Peyer's patch (tissue), 4 donors: ENCODE results near the gene FAM20A. TPM values are rescaled to one million over a fixed set of nuclear protein-coding genes. Genes with fewer than 3 reads are reported as not detected.

Experiments used
- DNase-seq, 3 donors: peaks; one replicate each; pipeline ENCODE4 v3.0.0-alpha.2; 2017 to 2019
- H3K27ac ChIP-seq, 4 donors: fragments of 200-600 bp; sonication (generic); one replicate each; pipeline ENCODE4 v1.5.1; 2016 to 2019
- H3K27me3 ChIP-seq, 2 donors: fragments of 200-600 bp; sonication (generic); one replicate each; pipeline ENCODE4 v1.5.1; 2019
- H3K36me3 ChIP-seq, 3 donors: fragments of 200-600 bp; sonication (generic); one replicate each; pipeline ENCODE4 v1.5.1; 2016 to 2019
- H3K4me1 ChIP-seq, 4 donors: fragments of 200-600 bp; sonication (generic); one replicate each; pipeline ENCODE4 v1.5.1; 2016 to 2019
- H3K4me3 ChIP-seq, 4 donors: fragments of 200-600 bp; sonication (generic); 1 replicate in 3 of 4; 2 replicates in 1 of 4; pipeline ENCODE4 v1.5.1; 2016 to 2019; ENCODE audit warnings: mild to moderate bottlenecking in 1 of 4
- H3K9me3 ChIP-seq, 4 donors: fragments of 200-600 bp; sonication (generic); one replicate each; pipeline ENCODE4 v1.5.1; 2016 to 2019; ENCODE audit warnings: mild to moderate bottlenecking in 1 of 4
- POLR2A ChIP-seq, 2 donors: fragments of 450-650 bp; IDR thresholded peaks; one replicate each; pipeline ENCODE4 v1.5.1; 2017; ENCODE audit warnings: antibody characterized with exemption in 2 of 2, mild to moderate bottlenecking in 2 of 2, moderate library complexity in 2 of 2
- total RNA-seq, 4 donors: library from RNA; depleted of rRNA; stranded (reverse); fragments of >200 nt; gene quantifications; one replicate each; pipeline ENCODE4 v1.1.0, GENCODE V29; 2016
- TF ChIP-seq, protein P1 (sequence below), 6 experiments: fragments of 450-650 bp in 4 of 6; fragments of 200-600 bp in 2 of 6; sonication (generic) in 1 of 6; IDR thresholded peaks; one replicate each; pipeline ENCODE4 v1.5.1; 2017 to 2019; ENCODE audit warnings: antibody characterized with exemption in 6 of 6, mild to moderate bottlenecking in 3 of 6, moderate library complexity in 1 of 6

Gene FAM20A
- total RNA-seq, 4 donors from 2014 or later: 2.4 to 3.5 (median 2.5) TPM; not detected in 1

DNA sequence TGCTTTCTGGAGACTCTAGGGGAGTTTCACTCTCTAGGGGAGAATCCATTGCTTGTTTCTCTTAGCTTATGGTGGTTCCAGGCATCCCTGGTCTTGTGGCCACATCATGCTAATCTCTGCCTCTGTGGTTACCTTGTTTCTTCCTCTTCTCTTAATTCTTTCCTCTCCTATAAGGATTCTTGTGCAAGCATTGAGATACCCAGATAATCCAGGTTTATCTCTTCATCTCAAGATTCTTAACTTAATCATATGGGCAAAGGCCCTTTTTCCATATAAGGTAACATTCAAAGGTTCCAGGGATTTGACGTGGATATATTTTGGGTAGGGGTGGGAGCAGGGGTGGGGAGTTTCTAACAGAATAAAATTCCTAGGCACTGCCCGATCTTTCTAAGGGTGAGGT lies 32.6 kb downstream of the FAM20A start:
- Histone ChIP-seq H3K27me3 (no peaks in the 10 kb centered on the region), H3K27ac (no peak overlapping the region), H3K36me3 (no peaks in the 10 kb centered on the region), H3K4me1 (no peaks in the 10 kb centered on the region), H3K4me3 (no peak overlapping the region), H3K9me3 (no peaks in the 10 kb centered on the region)
- DNase-seq: no peak
- TF ChIP-seq, protein P1, sequence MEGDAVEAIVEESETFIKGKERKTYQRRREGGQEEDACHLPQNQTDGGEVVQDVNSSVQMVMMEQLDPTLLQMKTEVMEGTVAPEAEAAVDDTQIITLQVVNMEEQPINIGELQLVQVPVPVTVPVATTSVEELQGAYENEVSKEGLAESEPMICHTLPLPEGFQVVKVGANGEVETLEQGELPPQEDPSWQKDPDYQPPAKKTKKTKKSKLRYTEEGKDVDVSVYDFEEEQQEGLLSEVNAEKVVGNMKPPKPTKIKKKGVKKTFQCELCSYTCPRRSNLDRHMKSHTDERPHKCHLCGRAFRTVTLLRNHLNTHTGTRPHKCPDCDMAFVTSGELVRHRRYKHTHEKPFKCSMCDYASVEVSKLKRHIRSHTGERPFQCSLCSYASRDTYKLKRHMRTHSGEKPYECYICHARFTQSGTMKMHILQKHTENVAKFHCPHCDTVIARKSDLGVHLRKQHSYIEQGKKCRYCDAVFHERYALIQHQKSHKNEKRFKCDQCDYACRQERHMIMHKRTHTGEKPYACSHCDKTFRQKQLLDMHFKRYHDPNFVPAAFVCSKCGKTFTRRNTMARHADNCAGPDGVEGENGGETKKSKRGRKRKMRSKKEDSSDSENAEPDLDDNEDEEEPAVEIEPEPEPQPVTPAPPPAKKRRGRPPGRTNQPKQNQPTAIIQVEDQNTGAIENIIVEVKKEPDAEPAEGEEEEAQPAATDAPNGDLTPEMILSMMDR (IDR thresholded peaks at IDR 0.05): no peak
- TF ChIP-seq POLR2A (IDR thresholded peaks at IDR 0.05): no peak

DNA sequence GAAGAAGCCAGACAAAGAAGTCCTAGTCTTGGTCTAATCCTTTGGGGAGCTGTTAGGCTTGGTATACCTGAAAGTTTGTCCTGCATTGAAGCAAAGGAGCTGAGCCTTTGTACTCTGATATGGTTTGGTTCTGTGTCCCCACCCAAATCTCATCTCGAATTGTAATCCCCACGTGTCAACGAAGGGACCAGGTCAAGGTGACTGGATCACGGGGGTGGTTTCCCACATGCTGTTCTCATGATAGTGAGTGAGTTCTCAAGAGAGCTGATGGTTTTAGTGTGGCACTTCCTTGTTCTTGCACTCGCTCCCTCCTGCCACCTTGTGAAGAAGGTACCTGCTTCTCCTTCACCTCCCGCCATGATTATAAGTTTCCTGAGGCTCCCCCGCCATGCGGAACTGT lies 33.6 kb downstream of the FAM20A start:
- Histone ChIP-seq H3K27ac (no peak overlapping the region), H3K9me3 (no peaks in the 10 kb centered on the region), H3K36me3 (no peaks in the 10 kb centered on the region), H3K4me3 (no peak overlapping the region), H3K27me3 (no peaks in the 10 kb centered on the region), H3K4me1 (no peaks in the 10 kb centered on the region)
- DNase-seq: no peak
- no peak for TF ChIP-seq POLR2A (IDR thresholded peaks at IDR 0.05)
- TF ChIP-seq, protein P1 (IDR thresholded peaks at IDR 0.05): no peak

DNA sequence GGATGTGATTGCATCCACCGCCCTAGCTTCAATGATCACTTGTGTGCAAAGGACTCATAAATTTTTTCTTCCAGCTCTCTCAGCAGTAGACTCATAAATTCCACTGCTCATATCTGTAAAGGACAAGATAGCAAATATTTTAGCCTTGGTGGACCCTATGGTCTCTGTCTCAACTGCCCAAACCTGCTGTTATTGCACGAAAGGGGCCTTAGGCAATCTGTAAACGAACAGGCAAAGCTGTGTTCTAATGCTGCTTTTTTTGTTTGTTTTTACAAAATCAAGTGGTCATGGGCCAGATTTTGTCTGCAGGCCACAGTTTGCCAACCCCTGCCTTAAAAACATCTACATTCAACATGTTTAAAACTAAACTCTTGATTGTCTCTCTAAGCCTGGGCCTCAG lies 34.1 kb downstream of the FAM20A start:
- no peaks in the 10 kb centered on the region for H3K27me3 ChIP-seq
- DNase-seq: no peak
- TF ChIP-seq POLR2A (IDR thresholded peaks at IDR 0.05): no peak
- TF ChIP-seq, protein P1 (IDR thresholded peaks at IDR 0.05): no peak
- H3K4me1 ChIP-seq: no peaks in the 10 kb centered on the region
- H3K27ac ChIP-seq: no peak overlapping the region
- H3K36me3 ChIP-seq: no peaks in the 10 kb centered on the region
- no peaks in the 10 kb centered on the region for H3K9me3 ChIP-seq
- no peak overlapping the region for H3K4me3 ChIP-seq

GRCh38 chr17:68566442-68566738 lies 34.8 kb downstream of the FAM20A start:
- Histone ChIP-seq H3K27me3 (no peaks in the 10 kb centered on the region), H3K4me3 (no peak overlapping the region), H3K27ac (no peak overlapping the region), H3K4me1 (no peaks in the 10 kb centered on the region), H3K36me3 (no peaks in the 10 kb centered on the region), H3K9me3 (no peaks in the 10 kb centered on the region)
- DNase-seq: no peak
- TF ChIP-seq, protein P1 (IDR thresholded peaks at IDR 0.05): no peak
- no peak for TF ChIP-seq POLR2A (IDR thresholded peaks at IDR 0.05)

GRCh38 chr17:68565661-68566441 lies 35.3 kb downstream of the FAM20A start:
- Histone ChIP-seq H3K4me1 (no peaks in the 10 kb centered on the region), H3K27ac (no peak overlapping the region), H3K4me3 (no peak overlapping the region), H3K27me3 (no peaks in the 10 kb centered on the region), H3K9me3 (no peaks in the 10 kb centered on the region), H3K36me3 (no peaks in the 10 kb centered on the region)
- no peak for TF ChIP-seq POLR2A (IDR thresholded peaks at IDR 0.05)
- TF ChIP-seq, protein P1 (IDR thresholded peaks at IDR 0.05): no peak
- no peak for DNase-seq
